OCI-M1 (cell line): Measurements from ENCODE around the gene STUM.
"Not testable (repeated sequence)": the region's sequence is repeated elsewhere in the genome, so short reads cannot be mapped to it uniquely, and the experiment has no call there.

Experiments used
- DNase-seq: peaks from one replicate; lab custom pipeline; 2025; lab: John Stamatoyannopoulos, UW

STUM gene

GRCh38 chr1:226604560-226605317 is 56.2 kb downstream of the STUM start:
- DNase-seq, result no peak

GRCh38 chr1:226605318-226605950 is 56.9 kb downstream of the STUM start:
- no peak for DNase-seq

DNA sequence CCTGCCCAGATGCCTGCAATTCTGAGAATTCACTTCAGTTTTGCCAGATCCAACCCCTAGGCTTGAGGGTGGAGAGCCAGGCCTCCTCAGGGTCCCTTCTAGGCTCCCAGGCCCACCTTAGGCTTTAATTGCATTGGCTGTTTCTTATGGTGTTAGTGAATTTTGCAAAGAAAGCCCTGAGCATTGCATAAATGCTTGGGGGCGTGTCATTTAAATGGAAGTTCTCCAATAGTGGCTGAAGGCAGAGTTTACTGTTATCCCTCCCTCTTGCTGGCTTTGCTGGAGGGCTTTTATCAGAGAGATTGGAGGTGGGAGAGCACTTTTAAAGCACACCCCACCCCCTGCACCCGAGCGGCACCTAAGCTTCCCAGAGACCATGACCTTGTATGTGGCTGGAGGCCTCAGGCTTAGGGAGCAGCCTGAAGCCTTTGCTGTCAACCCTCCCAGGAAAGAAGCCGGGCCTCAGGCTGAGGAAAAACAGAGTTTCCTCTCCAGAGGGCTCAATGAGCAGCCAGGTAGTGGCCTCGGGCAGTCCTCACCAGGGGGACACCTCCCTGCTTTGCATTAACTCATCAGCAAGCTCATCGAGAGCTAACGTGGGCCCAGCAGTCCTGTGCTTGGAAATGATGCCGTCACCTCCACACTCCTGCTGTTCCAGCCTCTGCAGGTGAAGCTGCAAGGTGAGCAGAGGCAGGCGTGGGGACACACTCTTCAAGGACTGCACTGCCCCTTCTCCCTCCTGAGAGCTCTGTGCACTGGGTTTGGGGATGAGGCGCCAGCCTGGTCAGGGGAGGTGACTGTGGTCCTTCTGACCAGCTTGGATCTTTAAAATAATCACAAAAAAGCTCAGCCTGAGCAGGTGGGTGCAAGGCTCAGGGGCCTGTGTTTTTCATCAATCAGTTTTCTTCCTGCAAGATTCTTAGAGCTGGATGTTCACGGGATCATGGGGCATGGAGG is 58.0 kb downstream of the STUM start:
- DNase-seq, result no peak

DNA sequence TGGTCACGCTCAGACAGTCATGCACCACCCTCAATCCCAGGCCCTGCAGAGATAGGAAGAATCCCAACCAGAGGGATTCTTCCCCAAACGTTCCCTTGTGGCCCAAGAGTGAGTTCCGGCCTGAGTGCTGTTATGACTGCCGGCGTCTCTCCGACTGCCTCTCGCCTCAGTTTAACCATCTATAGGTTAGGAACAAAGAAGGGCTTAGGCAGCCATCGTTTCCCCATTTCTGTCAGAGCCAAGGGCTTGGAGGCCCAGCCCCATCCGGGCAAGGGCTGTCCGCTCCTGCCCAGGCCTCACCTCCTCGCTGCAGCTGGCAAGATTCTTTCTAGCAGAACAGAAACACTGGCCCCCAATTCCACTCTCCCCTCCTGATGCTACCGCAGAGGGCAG is 58.7 kb downstream of the STUM start:
- DNase-seq, result no peak

DNA sequence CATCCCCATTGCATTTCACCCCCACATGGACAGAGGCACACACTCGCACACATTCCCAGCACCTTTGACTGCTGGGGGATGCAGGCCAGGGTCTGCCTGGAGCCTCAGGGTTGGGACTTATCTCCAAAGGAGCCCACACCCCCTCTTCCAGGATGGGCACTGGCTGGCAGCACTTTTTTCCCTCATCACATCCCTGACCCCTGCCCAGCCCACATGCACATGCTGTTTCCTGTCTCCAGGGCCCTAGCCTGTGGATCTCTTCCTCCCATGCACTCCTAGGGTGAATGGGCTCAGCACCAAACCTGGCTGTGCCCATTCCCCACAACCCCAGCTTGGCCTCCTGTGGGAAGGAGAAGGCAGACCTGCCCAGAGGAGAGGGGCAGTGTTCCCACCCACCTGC is 59.3 kb downstream of the STUM start:
- no peak for DNase-seq

- peak; percentile 78 for DNase-seq
Observed at GRCh38 chr1:226608699-226609505, 60.3 kb downstream of the STUM start.

DNA sequence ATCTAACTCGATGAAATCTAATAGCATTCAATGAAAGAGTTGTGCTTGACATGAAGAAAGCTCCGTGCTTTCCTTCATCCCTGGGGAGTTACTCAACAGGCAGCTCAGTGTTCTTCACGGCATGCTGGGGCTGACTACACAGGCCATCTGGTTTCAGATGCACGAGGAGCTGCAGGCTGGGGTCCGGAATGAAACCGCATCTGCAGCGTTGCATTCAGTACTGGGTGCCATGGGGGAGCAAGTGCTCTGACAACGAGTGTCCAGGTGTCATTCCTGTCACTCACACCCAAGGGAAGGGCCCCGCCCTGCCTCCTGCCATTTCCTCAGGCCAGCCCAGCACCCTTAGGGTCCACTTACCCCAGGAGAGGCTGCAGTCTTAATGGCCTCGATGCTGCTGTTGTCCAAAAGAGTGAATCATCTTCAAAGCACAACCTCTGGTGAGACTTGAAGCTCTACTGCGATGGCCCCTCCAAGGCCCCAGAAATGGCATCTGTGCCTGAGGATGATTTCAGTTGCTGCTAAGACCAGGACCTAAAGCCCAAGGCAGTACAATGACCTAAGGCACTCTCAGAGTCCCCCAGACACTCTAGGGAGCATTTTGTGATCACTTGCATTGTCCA is 61.4 kb downstream of the STUM start:
- DNase-seq, result no peak

GRCh38 chr1:226610671-226611070 is 62.1 kb downstream of the STUM start:
- DNase-seq, result no peak

- no peak for DNase-seq
Observed at GRCh38 chr1:226611301-226611700, 62.7 kb downstream of the STUM start.

DNA sequence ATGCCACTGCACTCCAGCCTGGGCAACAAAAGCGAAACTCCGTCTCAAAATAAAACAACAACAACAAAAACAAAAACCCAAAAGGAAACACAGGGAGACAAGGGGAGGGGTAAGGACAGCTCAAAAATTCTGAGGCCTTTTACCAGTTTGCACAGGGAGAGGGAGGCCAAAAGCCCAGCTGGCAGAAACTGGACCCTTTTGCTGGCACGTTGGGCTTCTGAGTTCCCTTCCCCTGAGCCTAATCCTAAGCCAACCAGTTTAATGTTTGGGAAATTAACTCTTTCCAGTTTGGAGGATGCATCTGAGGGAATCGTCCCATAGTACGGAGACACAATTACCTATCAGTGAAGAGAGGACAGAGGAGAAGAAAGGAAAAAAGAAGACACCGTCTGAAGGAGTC is 63.4 kb downstream of the STUM start:
- not testable (repeated sequence) for DNase-seq

DNA sequence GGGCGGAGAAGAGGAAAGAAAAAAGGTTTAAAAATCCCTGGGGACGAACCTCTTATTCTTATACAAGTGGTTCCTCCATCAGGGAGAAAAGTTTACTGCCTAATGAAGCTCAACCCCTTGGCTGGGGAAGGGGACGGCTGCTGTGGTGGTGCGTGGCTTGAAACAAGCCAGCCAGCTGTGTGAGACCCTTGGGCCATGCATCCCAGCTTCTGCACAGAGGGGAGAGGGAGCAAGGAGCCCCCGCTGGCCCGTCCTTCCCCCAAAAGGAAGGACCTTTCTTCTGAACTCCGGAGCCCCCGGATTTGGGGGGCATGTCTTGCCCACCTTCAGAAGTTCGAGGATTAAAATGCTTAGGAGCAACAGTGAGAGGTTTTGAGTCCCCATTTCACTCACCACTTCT is 67.3 kb downstream of the STUM start:
- DNase-seq, result no peak

DNA sequence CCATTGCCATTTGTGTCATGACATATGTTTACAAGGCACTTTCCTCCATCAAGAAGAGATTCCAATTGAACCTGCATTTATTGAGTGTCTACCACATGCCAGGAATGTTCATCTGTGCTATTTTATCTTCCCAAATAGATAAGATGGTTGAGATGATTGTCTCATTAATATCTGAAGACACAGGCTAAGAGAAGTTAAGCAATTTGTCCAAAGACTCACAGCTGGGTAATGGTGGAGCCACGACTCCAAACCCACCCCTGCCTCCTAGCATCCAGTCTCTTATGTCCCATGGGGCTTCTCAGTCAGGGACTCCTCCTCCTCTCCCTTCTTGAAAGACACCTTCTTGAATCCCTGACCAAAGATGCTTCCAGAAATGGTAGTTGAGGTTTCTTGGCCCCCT is 68.1 kb downstream of the STUM start:
- no peak for DNase-seq

DNA sequence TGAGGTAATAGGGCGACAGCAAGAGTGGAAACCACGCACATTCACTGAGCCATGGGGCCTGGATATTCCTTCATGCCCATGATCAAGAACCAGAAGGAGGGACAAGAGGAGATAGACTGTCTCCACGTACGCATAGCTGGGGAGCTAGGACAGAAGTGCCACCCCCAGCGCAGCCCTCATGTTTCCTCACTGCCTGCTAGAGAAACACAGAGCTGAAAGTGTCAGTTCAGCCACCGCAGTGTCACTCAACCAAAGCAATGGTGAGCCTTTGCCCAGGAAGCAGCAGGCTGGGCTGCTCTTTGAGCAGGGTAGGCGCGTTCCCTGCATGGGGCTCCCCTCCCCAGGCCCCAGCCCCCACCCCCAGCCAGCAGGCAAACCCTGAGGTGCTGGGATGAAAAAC is 68.5 kb downstream of the STUM start:
- DNase-seq, result no peak

DNA sequence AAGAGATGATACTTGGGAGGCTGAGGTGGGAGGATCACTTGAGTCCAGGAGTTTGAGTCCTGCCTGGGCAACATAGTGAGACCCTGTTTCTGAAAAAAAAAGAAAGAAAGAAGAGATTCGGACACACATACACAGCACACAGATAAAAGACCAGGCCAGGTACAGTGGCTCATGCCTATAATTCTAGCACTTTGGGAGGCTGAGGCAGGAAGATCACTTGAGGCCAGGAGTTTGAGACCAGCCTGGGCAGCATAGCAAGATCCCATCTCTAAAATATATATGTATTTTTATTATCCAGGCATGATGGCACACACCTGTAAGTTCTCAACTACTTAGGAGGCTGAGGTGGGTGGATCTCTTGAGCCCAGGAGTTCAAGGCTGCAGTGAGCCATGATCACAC is 69.2 kb downstream of the STUM start:
- not testable (repeated sequence) for DNase-seq

GRCh38 chr1:226618380-226618779 is 69.8 kb downstream of the STUM start:
- DNase-seq, result no peak

DNA sequence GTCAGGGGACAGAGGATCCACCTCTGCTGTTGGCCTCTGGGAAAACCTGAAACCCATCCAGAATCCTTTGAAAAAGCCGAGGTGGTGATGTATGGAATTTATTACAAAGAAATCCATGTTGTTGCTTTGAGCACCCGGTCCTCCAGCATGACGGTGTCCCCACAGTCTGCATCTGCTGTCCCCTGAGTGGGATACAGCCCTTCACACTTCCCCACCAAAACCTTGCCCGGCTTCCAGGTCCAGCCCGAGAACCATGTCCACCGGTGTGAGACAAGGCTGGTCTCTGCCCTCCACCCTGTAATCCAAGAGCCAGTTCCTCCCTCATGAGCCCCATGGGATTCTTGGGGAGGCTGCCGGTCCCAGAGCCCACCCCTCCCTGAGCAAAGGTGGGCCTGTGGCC is 70.5 kb downstream of the STUM start:
- no peak for DNase-seq

DNA sequence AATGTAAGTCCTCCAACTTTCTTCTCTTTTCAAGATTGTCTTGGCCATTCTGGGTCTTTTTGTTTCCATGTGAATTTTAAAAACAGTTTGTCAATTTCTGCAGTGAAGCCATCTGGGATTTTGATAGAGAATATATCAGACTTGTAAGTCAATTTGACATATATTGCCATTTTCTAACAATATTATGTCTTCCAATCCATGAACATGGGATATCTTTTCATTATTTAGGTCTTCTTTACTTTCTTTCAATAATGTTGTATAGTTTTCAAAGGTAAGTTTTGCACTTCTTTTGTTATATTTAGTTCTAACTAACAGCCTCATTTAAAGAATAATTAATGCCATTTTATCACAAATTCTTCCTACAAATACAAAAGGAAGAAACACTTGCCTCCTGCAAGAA is 73.4 kb downstream of the STUM start:
- DNase-seq, result no peak

DNA sequence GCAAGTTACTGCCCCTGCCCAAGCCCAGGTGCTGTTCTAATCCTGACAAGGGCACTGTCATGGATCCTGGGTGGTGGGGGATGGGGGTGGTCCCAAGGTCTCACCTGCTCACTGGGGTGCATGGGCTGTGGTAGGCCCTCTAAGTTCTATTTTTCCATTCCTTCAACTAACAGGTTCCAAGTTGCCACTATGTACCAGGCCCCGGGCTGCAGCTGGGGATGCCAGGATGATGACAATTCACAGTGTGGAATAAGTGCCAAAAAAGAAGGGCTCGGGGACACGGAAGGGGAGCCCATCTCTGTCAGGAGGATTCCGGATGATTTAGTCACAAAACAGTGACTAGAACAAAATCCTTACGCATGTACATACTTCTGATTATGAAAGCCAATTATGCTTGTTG is 76.0 kb downstream of the STUM start:
- DNase-seq, result no peak

- DNase-seq, result no peak
Observed at GRCh38 chr1:226625326-226625725, 76.8 kb downstream of the STUM start.

- no peak for DNase-seq
Observed at GRCh38 chr1:226625832-226626576, 77.4 kb downstream of the STUM start.

DNA sequence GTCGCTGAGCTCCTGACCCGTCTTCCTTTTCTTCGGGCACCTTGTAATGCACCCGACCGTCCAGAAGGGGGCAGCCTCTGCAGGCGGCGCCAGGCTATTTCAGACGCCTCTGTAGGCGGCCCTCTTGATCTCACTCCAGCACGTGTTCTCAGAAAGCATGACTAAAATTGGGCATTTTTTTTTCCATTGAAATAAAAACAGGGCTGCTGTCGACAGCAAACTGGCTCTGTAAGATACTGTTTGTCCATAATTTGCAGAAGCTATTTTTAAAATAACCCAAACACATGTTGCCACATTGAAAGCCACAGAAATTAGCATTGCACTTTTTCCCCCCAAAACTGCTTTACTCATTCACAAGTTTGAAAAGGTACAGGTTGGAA is 78.0 kb downstream of the STUM start:
- DNase-seq, result peak; percentile 87
